ENCODE measurements around the gene ETNK2.

DNA sequence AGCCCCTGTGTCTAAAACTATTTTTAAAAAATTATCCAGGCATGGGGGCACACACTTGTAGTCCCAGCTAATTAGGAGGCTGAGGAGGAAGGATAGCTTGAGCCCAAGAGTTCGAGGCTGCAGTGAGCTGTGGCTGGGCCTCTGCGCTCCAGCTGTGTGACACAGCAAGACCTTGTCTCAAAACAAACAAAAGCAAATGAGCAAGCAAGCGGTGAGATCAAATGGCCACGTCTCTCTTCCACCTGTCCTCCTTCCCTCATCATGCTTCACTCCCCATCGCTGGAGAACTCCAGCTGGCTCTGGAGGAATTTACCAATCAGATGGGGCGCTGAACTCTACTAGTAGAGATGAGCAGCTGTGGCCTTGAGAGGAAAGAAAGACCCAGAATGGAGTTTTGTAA, 28.3 kb upstream of the ETNK2 start:
- TF ChIP-seq POLR2A (IDR thresholded peaks at IDR 0.05): no peak
- no peak for TF ChIP-seq CTCF (IDR thresholded peaks at IDR 0.05)

All from right lobe of liver (tissue), 4 donors.